ENCODE results near the gene TARS3.

TARS3 gene

GRCh38 chr15:101646672-101647071 lies 77.6 kb downstream of the TARS3 start:
- TF ChIP-seq, protein P1, sequence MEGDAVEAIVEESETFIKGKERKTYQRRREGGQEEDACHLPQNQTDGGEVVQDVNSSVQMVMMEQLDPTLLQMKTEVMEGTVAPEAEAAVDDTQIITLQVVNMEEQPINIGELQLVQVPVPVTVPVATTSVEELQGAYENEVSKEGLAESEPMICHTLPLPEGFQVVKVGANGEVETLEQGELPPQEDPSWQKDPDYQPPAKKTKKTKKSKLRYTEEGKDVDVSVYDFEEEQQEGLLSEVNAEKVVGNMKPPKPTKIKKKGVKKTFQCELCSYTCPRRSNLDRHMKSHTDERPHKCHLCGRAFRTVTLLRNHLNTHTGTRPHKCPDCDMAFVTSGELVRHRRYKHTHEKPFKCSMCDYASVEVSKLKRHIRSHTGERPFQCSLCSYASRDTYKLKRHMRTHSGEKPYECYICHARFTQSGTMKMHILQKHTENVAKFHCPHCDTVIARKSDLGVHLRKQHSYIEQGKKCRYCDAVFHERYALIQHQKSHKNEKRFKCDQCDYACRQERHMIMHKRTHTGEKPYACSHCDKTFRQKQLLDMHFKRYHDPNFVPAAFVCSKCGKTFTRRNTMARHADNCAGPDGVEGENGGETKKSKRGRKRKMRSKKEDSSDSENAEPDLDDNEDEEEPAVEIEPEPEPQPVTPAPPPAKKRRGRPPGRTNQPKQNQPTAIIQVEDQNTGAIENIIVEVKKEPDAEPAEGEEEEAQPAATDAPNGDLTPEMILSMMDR (conservative IDR thresholded peaks at IDR 0.05; ENCODE audit: low read length), result no peak
- TF ChIP-seq EZH2phosphoT487 (IDR thresholded peaks at IDR 0.05; ENCODE audit: borderline replicate concordance), result no peak
- H3K79me2 ChIP-seq (ENCODE audit: insufficient read depth, low read length), result peaks cover 52% of the 10 kb centered on the region
- no peaks in the 10 kb centered on the region for H3K27me3 ChIP-seq (ENCODE audit: insufficient read depth, low read length, poor library complexity, severe bottlenecking)
- H3K36me3 ChIP-seq (ENCODE audit: insufficient read depth, low read length), result peaks cover 23% of the 10 kb centered on the region; the same call in 1 of the 2 replicates
- H3K9me3 ChIP-seq (ENCODE audit: insufficient read depth, low read depth, low read length), result no peaks in the 10 kb centered on the region
- H3K4me2 ChIP-seq (ENCODE audit: low read depth, low read length, poor library complexity, severe bottlenecking), result no peak overlapping the region
- H3K4me1 ChIP-seq (ENCODE audit: insufficient read depth, low read length, poor library complexity, severe bottlenecking), result peaks cover 40% of the 10 kb centered on the region
- no peaks in the 10 kb centered on the region; the same call in 1 of the 2 replicates for H3F3A ChIP-seq (ENCODE audit: low read depth)
- no peak overlapping the region for H2AFZ ChIP-seq (ENCODE audit: low read length)
- H4K20me1 ChIP-seq (ENCODE audit: insufficient read depth, low read length, poor library complexity, severe bottlenecking), result peaks cover 41% of the 10 kb centered on the region
- no peaks in the 10 kb centered on the region for H3K9me2 ChIP-seq (replicated peaks; ENCODE audit: low read depth, low read length)
- H3K4me3 ChIP-seq (ENCODE audit: low read length, poor library complexity, severe bottlenecking), result no peak overlapping the region
- H3K9ac ChIP-seq (ENCODE audit: low read depth, low read length, poor library complexity, severe bottlenecking), result no peak overlapping the region

GRCh38 chr15:101642361-101642760 lies 81.9 kb downstream of the TARS3 start:
- Histone ChIP-seq H3K4me2 (ENCODE audit: low read depth, low read length, poor library complexity, severe bottlenecking) (peak overlapping the region; percentile 67), H3K27me3 (ENCODE audit: insufficient read depth, low read length, poor library complexity, severe bottlenecking) (no peaks in the 10 kb centered on the region), H3K9me3 (ENCODE audit: insufficient read depth, low read depth, low read length) (no peaks in the 10 kb centered on the region), H4K20me1 (ENCODE audit: insufficient read depth, low read length, poor library complexity, severe bottlenecking) (peaks cover 22% of the 10 kb centered on the region), H3F3A (ENCODE audit: low read depth) (no peaks in the 10 kb centered on the region; the same call in 1 of the 2 replicates), H3K79me2 (ENCODE audit: insufficient read depth, low read length) (peaks cover 10% of the 10 kb centered on the region; the same call in 1 of the 2 replicates), H3K9ac (ENCODE audit: low read depth, low read length, poor library complexity, severe bottlenecking) (peak overlapping the region; percentile 27), H3K4me3 (ENCODE audit: low read length, poor library complexity, severe bottlenecking) (peak overlapping the region; percentile 53), H2AFZ (ENCODE audit: low read length) (no peak overlapping the region), H3K4me1 (ENCODE audit: insufficient read depth, low read length, poor library complexity, severe bottlenecking) (peaks cover 26% of the 10 kb centered on the region), H3K9me2 (replicated peaks; ENCODE audit: low read depth, low read length) (no peaks in the 10 kb centered on the region), H3K36me3 (ENCODE audit: insufficient read depth, low read length) (peaks cover 30% of the 10 kb centered on the region; the same call in 1 of the 2 replicates)
- TF ChIP-seq, protein P1 (conservative IDR thresholded peaks at IDR 0.05; ENCODE audit: low read length), result 0 out of 2 replicates have a peak, but pooled peaks have one; percentile 9
- no peak for TF ChIP-seq EZH2phosphoT487 (IDR thresholded peaks at IDR 0.05; ENCODE audit: borderline replicate concordance)

DNA sequence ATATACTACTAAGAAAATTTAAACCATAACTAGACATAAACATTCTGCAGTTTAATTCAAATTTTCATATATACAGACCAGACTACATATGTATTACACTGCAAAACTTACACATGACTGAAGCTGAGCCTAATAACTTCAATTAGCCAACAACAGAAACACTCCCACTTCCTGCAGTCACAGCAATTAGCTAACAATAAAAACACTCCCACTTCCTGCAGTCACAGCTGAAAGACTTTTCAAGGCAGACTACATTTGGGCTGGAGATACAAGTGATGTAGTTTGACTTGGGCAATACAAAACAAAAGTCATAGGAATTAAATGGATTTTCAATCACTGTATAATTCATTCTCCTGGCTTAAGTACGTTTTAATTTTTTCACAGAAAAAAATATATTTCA lies 82.4 kb downstream of the TARS3 start:
- Histone ChIP-seq H3K9me3 (ENCODE audit: insufficient read depth, low read depth, low read length) (no peaks in the 10 kb centered on the region), H3K9me2 (replicated peaks; ENCODE audit: low read depth, low read length) (no peaks in the 10 kb centered on the region), H4K20me1 (ENCODE audit: insufficient read depth, low read length, poor library complexity, severe bottlenecking) (peaks cover 22% of the 10 kb centered on the region), H3K27me3 (ENCODE audit: insufficient read depth, low read length, poor library complexity, severe bottlenecking) (no peaks in the 10 kb centered on the region), H2AFZ (ENCODE audit: low read length) (no peak overlapping the region), H3K9ac (ENCODE audit: low read depth, low read length, poor library complexity, severe bottlenecking) (peak overlapping the region; percentile 27), H3K4me2 (ENCODE audit: low read depth, low read length, poor library complexity, severe bottlenecking) (peak overlapping the region; percentile 67), H3K4me1 (ENCODE audit: insufficient read depth, low read length, poor library complexity, severe bottlenecking) (peaks cover 23% of the 10 kb centered on the region), H3K36me3 (ENCODE audit: insufficient read depth, low read length) (peaks cover 30% of the 10 kb centered on the region; the same call in 1 of the 2 replicates), H3K4me3 (ENCODE audit: low read length, poor library complexity, severe bottlenecking) (peak overlapping the region; percentile 53), H3F3A (ENCODE audit: low read depth) (no peaks in the 10 kb centered on the region; the same call in 1 of the 2 replicates), H3K79me2 (ENCODE audit: insufficient read depth, low read length) (peaks cover 5% of the 10 kb centered on the region; the same call in 1 of the 2 replicates)
- TF ChIP-seq EZH2phosphoT487 (IDR thresholded peaks at IDR 0.05; ENCODE audit: borderline replicate concordance), result no peak
- TF ChIP-seq, protein P1 (conservative IDR thresholded peaks at IDR 0.05; ENCODE audit: low read length), result no peak
